Measurements from ENCODE around the gene MB. TPM values are rescaled to one million over a fixed set of nuclear protein-coding genes. Genes with fewer than 3 reads are reported as not detected.
A peak's percentile ranks its signal among the peaks of the same experiment; 100 is the strongest.

MB gene
- total and polyA plus RNA-seq, 9 of the 15 experiments (the other 6 are each of a cell fraction or from before 2014, with no cell fraction given), result not detected

DNA sequence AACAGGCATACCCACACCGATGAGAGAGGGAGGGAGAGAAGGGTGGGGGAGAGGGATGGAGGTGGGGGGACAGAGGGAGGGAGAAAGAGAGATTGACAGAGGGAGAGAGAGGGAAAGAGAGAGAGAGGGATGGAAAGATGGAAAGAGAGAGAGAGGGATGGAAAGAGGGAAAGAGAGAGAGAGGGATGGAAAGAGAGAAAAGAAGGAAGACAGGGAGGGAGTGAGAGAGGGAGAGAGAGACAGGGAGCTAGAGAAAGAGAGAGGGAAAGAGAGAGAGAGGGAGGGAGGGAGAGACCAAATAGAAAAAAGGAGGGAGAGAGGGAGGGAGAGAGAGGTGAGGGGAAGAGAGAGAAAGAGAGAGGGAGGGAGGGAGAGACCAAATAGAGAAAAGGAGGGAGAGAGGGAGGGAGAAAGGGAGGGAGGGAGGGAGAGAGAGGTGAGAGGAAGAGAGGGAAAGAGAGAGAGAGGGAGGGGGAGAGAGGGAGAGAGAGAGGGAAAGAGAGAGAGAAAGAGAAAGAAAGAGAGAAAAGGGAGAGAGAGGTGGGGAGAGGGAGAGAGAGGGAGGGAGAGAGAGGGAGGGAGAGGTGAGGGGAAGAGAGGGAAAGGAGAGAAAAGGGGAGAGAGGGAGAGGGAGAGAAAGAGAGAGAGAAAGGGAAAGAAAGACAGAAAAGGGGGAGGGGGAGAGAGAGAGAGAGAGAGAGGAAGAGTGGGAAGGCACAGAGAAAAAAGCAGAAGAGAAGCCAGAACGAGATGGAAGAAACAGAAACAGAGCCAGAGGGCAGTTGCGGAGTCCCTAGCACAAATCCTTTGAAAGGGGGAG is 23.8 kb downstream of the MB start:
- no peak overlapping the region for H3K27ac ChIP-seq (ENCODE audit: extremely low read depth, low read depth, low read length)
- no peak overlapping the region for H3K4me2 ChIP-seq (ENCODE audit: insufficient read depth, low read length)
- TF ChIP-seq, protein P1, sequence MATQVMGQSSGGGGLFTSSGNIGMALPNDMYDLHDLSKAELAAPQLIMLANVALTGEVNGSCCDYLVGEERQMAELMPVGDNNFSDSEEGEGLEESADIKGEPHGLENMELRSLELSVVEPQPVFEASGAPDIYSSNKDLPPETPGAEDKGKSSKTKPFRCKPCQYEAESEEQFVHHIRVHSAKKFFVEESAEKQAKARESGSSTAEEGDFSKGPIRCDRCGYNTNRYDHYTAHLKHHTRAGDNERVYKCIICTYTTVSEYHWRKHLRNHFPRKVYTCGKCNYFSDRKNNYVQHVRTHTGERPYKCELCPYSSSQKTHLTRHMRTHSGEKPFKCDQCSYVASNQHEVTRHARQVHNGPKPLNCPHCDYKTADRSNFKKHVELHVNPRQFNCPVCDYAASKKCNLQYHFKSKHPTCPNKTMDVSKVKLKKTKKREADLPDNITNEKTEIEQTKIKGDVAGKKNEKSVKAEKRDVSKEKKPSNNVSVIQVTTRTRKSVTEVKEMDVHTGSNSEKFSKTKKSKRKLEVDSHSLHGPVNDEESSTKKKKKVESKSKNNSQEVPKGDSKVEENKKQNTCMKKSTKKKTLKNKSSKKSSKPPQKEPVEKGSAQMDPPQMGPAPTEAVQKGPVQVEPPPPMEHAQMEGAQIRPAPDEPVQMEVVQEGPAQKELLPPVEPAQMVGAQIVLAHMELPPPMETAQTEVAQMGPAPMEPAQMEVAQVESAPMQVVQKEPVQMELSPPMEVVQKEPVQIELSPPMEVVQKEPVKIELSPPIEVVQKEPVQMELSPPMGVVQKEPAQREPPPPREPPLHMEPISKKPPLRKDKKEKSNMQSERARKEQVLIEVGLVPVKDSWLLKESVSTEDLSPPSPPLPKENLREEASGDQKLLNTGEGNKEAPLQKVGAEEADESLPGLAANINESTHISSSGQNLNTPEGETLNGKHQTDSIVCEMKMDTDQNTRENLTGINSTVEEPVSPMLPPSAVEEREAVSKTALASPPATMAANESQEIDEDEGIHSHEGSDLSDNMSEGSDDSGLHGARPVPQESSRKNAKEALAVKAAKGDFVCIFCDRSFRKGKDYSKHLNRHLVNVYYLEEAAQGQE (IDR thresholded peaks at IDR 0.05; ENCODE audit: borderline replicate concordance), result no peak
- TF ChIP-seq, protein P1 (CRISPR knock-in tag; IDR thresholded peaks at IDR 0.05; ENCODE audit: low read depth), result no peak
- TF ChIP-seq EP400 (IDR thresholded peaks at IDR 0.05) (no peak), ZNF408 (CRISPR knock-in tag; IDR thresholded peaks at IDR 0.05; ENCODE audit: low read depth) (no peak), GABPA (tag; conservative IDR thresholded peaks at IDR 0.05; ENCODE audit: low read depth) (no peak), MTA2 (IDR thresholded peaks at IDR 0.05; ENCODE audit: low read depth) (no peak), GABPB2 (CRISPR knock-in tag; conservative IDR thresholded peaks at IDR 0.05) (no peak)
- TF ChIP-seq, protein P2, sequence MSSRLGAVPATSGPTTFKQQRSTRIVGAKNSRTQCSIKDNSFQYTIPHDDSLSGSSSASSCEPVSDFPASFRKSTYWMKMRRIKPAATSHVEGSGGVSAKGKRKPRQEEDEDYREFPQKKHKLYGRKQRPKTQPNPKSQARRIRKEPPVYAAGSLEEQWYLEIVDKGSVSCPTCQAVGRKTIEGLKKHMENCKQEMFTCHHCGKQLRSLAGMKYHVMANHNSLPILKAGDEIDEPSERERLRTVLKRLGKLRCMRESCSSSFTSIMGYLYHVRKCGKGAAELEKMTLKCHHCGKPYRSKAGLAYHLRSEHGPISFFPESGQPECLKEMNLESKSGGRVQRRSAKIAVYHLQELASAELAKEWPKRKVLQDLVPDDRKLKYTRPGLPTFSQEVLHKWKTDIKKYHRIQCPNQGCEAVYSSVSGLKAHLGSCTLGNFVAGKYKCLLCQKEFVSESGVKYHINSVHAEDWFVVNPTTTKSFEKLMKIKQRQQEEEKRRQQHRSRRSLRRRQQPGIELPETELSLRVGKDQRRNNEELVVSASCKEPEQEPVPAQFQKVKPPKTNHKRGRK (tag; IDR thresholded peaks at IDR 0.05), result peak; percentile 88
- no peaks in the 10 kb centered on the region for H3K9me3 ChIP-seq (replicated peaks; ENCODE audit: control insufficient read depth, insufficient read depth, low read depth, low read length)
- H3K9ac ChIP-seq (ENCODE audit: insufficient read depth in 1 of 2, low read depth in 2 of 2, low read length in 2 of 2), result no peak overlapping the region
- H3K4me3 ChIP-seq, result no peak overlapping the region
- 15% methylated on average over 3 of the region's 3 CpGs for WGBS (ENCODE audit: insufficient coverage, low coverage, missing lambda C conversion rate)
- in situ Hi-C loops (cut with MboI), result no loop called here
- ChIA-PET POLR2A (no interaction called here), CTCF (ENCODE audit: low intra/inter-chr PET ratio) (no interaction called here)
- no peak overlapping the region for H2AFZ ChIP-seq (ENCODE audit: low read depth, low read length)
- H3K27me3 ChIP-seq (ENCODE audit: control insufficient read depth in 2 of 2, insufficient read depth in 2 of 2, low read length in 2 of 2), result peaks cover 0 to 8% of the 10 kb centered on the region in 2 experiments; a peak in 2 of 5 replicates
- BruUV-seq (replicated peaks), result no TSS peak
- peaks cover 5 to 6% of the 10 kb centered on the region in 2 experiments; a peak in 4 of 5 replicates for H3K4me1 ChIP-seq (replicated peaks in 1 of 2; ENCODE audit: control insufficient read depth in 2 of 2, insufficient read depth in 2 of 2, low read length in 2 of 2)
- intact Hi-C loops (cut with micrococcal nuclease), result no loop called here
- no peaks in the 10 kb centered on the region for H3K36me3 ChIP-seq (ENCODE audit: control insufficient read depth, insufficient read depth, low read length)
- no peaks in the 10 kb centered on the region for H3K79me2 ChIP-seq (ENCODE audit: control insufficient read depth, insufficient read depth, low read length)
- H4K20me1 ChIP-seq (replicated peaks; ENCODE audit: control insufficient read depth, insufficient read depth, low read length), result no peaks in the 10 kb centered on the region
- no peaks in the 10 kb centered on the region for H3K9me1 ChIP-seq (ENCODE audit: control insufficient read depth, insufficient read depth, low read length)
- ATAC-seq (no peak), DNase-seq (ENCODE audit: extremely low read depth in 1 of 4, low spot score in 3 of 4) (no peak), FAIRE-seq (no peak)
